Measurements from ENCODE around the gene FOXK1.

Gene FOXK1

DNA sequence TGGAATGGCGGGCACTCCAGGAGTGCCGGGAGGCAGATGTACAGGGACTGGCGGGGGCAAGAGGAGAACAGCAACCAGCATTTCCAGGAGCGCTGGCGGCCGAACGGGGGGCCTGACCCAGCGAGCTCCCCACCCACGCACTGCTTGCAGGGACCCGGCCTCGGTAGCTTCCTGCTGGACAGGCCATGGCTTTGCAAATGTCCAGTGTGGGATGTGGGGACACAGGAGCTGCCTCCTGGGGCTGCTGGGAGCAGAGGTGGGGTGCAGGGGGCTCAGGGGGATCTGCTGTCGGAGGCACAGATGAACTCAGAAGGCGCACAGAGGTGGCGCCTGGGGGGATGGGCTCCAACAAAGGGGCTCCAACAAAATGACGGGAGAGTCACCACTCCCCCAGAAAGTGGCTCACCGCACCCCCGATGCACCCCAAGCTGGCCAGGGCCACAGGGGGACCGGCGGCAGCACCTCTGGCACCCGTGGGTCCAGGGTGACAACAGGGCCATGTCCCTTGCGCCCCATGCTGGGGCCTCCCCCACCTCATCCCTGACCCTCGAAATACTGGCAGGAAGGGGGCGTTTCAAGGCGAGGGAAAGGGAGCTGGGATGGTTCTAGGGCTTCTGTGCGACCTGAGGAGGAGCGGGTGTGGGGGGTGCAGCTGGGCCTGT, 134.5 kb downstream of the FOXK1 start:
- H3K4me3 ChIP-seq (replicated peaks; ENCODE audit: insufficient read depth, low read length): no peak overlapping the region
- no peak for DNase-seq (ENCODE audit: low read depth in 1 of 2, low spot score in 1 of 2)
- peaks cover 6% of the 10 kb centered on the region for H3K27me3 ChIP-seq (ENCODE audit: insufficient read depth, poor library complexity, severe bottlenecking)
- TF ChIP-seq SPI1 (IDR thresholded peaks at IDR 0.05; ENCODE audit: borderline replicate concordance, low read depth) (no peak), POLR2AphosphoS5 (IDR thresholded peaks at IDR 0.05; ENCODE audit: low read depth) (no peak), GABPA (IDR thresholded peaks at IDR 0.05; ENCODE audit: low read depth) (no peak)
- TF ChIP-seq, protein P1, sequence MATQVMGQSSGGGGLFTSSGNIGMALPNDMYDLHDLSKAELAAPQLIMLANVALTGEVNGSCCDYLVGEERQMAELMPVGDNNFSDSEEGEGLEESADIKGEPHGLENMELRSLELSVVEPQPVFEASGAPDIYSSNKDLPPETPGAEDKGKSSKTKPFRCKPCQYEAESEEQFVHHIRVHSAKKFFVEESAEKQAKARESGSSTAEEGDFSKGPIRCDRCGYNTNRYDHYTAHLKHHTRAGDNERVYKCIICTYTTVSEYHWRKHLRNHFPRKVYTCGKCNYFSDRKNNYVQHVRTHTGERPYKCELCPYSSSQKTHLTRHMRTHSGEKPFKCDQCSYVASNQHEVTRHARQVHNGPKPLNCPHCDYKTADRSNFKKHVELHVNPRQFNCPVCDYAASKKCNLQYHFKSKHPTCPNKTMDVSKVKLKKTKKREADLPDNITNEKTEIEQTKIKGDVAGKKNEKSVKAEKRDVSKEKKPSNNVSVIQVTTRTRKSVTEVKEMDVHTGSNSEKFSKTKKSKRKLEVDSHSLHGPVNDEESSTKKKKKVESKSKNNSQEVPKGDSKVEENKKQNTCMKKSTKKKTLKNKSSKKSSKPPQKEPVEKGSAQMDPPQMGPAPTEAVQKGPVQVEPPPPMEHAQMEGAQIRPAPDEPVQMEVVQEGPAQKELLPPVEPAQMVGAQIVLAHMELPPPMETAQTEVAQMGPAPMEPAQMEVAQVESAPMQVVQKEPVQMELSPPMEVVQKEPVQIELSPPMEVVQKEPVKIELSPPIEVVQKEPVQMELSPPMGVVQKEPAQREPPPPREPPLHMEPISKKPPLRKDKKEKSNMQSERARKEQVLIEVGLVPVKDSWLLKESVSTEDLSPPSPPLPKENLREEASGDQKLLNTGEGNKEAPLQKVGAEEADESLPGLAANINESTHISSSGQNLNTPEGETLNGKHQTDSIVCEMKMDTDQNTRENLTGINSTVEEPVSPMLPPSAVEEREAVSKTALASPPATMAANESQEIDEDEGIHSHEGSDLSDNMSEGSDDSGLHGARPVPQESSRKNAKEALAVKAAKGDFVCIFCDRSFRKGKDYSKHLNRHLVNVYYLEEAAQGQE (IDR thresholded peaks at IDR 0.05; ENCODE audit: insufficient replicate concordance, low read depth): no peak
- TF ChIP-seq, protein P2, sequence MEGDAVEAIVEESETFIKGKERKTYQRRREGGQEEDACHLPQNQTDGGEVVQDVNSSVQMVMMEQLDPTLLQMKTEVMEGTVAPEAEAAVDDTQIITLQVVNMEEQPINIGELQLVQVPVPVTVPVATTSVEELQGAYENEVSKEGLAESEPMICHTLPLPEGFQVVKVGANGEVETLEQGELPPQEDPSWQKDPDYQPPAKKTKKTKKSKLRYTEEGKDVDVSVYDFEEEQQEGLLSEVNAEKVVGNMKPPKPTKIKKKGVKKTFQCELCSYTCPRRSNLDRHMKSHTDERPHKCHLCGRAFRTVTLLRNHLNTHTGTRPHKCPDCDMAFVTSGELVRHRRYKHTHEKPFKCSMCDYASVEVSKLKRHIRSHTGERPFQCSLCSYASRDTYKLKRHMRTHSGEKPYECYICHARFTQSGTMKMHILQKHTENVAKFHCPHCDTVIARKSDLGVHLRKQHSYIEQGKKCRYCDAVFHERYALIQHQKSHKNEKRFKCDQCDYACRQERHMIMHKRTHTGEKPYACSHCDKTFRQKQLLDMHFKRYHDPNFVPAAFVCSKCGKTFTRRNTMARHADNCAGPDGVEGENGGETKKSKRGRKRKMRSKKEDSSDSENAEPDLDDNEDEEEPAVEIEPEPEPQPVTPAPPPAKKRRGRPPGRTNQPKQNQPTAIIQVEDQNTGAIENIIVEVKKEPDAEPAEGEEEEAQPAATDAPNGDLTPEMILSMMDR (IDR thresholded peaks at IDR 0.05; ENCODE audit: insufficient read depth, low read length): no peak
- H3K27ac ChIP-seq (replicated peaks): no peak overlapping the region

DNA sequence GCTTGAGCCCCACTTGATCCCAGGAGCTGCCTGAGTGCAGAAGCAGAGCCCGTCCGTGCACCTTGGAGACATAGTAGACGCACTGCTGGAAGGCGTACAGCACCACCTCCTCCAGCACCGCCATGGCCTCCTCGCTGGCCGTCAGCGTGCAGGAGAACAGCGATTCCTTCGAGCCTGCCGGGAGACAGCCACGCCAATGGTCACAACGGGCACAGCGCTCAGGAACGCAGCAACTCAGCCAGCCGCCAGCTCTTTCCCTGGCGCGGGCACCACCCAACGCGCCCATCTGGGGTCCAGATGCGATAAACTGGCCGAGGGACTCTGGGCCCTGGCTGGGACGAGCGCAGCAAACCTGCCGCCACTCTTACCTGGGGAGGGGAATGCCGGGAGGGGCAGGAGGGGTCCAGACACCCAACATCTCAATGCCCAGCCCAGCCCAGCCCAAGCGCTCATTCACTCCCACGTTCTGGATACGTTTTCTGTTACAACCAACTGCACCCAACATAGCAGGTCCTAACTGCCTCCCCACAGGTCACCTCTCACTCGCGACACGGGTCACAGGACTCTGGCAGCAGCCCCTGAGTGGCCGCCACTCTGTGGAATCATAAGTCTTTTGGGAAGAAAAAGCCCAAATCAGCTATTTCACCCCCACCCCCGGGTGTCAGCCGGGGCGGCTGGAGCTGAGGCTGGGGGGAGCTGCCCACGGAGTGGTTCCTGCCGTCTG, 135.2 kb downstream of the FOXK1 start:
- TF ChIP-seq POLR2AphosphoS5 (IDR thresholded peaks at IDR 0.05; ENCODE audit: low read depth) (no peak), SPI1 (IDR thresholded peaks at IDR 0.05; ENCODE audit: borderline replicate concordance, low read depth) (no peak), GABPA (IDR thresholded peaks at IDR 0.05; ENCODE audit: low read depth) (no peak)
- TF ChIP-seq, protein P1 (IDR thresholded peaks at IDR 0.05; ENCODE audit: insufficient replicate concordance, low read depth): no peak
- TF ChIP-seq, protein P2 (IDR thresholded peaks at IDR 0.05; ENCODE audit: insufficient read depth, low read length): no peak
- Histone ChIP-seq H3K4me3 (replicated peaks; ENCODE audit: insufficient read depth, low read length) (no peak overlapping the region), H3K27me3 (ENCODE audit: insufficient read depth, poor library complexity, severe bottlenecking) (peaks cover 6% of the 10 kb centered on the region), H3K27ac (replicated peaks) (no peak overlapping the region)
- DNase-seq (ENCODE audit: low read depth in 1 of 2, low spot score in 1 of 2): no peak

DNA sequence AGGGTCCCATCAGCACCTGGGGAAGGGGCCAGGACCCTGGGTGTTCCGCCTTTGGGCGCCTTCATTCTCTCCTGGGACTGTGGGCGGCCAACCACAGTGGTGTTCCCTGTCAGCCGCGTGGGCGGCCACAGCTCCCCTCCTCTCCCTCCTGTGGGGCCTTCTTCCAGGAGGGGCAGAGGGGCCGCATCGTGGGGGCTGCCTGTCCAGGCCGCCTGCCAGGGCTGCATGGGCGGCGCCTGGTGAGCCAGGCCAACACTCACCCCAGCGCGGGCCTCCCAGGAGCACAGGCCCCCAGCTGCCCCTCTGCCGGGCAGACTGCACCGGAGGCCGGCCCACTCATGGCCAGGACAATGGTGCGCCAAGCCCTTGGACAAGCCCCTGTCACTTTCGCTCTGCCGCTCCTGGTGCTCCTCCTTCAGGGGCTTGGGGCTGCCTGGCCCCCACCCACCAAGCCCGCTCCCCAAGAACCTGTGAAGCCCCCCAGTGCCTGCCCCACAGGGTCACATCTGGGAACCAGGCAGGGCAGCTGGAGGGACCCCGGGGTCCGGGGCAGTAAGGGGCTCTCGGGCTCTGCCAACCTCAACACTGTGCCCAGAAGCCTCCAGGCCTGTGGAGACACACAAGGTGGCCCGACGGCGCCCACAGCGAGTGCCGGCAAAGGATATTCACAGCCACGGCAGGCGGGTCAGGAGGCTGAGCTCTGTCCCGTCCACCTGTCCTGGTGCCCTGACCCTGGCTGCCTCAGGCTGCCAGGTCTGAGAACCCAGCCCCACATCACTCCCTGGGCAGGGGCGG, 136.1 kb downstream of the FOXK1 start:
- Histone ChIP-seq H3K4me3 (replicated peaks; ENCODE audit: insufficient read depth, low read length) (no peak overlapping the region), H3K27me3 (ENCODE audit: insufficient read depth, poor library complexity, severe bottlenecking) (peaks cover 6% of the 10 kb centered on the region), H3K27ac (replicated peaks) (no peak overlapping the region)
- DNase-seq (ENCODE audit: low read depth in 1 of 2, low spot score in 1 of 2): no peak
- TF ChIP-seq, protein P2 (IDR thresholded peaks at IDR 0.05; ENCODE audit: insufficient read depth, low read length): no peak
- TF ChIP-seq SPI1 (IDR thresholded peaks at IDR 0.05; ENCODE audit: borderline replicate concordance, low read depth) (no peak), POLR2AphosphoS5 (IDR thresholded peaks at IDR 0.05; ENCODE audit: low read depth) (no peak), GABPA (IDR thresholded peaks at IDR 0.05; ENCODE audit: low read depth) (no peak)
- TF ChIP-seq, protein P1 (IDR thresholded peaks at IDR 0.05; ENCODE audit: insufficient replicate concordance, low read depth): no peak
